Measurements from ENCODE around the gene CLDN6.

GRCh38 chr16:3026003-3026378 lies 8.0 kb upstream of the CLDN6 start:
- TF ChIP-seq, protein P1, sequence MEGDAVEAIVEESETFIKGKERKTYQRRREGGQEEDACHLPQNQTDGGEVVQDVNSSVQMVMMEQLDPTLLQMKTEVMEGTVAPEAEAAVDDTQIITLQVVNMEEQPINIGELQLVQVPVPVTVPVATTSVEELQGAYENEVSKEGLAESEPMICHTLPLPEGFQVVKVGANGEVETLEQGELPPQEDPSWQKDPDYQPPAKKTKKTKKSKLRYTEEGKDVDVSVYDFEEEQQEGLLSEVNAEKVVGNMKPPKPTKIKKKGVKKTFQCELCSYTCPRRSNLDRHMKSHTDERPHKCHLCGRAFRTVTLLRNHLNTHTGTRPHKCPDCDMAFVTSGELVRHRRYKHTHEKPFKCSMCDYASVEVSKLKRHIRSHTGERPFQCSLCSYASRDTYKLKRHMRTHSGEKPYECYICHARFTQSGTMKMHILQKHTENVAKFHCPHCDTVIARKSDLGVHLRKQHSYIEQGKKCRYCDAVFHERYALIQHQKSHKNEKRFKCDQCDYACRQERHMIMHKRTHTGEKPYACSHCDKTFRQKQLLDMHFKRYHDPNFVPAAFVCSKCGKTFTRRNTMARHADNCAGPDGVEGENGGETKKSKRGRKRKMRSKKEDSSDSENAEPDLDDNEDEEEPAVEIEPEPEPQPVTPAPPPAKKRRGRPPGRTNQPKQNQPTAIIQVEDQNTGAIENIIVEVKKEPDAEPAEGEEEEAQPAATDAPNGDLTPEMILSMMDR (conservative IDR thresholded peaks at IDR 0.05; ENCODE audit: low read depth, low read length), result no peak
- no peak for TF ChIP-seq EZH2 (IDR thresholded peaks at IDR 0.05; ENCODE audit: borderline replicate concordance, low read depth, low read length, poor library complexity, severe bottlenecking)
